ENCODE results near the gene PDP2.
"Not testable (repeated sequence)": the region's sequence is repeated elsewhere in the genome, so short reads cannot be mapped to it uniquely, and the experiment has no call there.

The PDP2 gene

DNA sequence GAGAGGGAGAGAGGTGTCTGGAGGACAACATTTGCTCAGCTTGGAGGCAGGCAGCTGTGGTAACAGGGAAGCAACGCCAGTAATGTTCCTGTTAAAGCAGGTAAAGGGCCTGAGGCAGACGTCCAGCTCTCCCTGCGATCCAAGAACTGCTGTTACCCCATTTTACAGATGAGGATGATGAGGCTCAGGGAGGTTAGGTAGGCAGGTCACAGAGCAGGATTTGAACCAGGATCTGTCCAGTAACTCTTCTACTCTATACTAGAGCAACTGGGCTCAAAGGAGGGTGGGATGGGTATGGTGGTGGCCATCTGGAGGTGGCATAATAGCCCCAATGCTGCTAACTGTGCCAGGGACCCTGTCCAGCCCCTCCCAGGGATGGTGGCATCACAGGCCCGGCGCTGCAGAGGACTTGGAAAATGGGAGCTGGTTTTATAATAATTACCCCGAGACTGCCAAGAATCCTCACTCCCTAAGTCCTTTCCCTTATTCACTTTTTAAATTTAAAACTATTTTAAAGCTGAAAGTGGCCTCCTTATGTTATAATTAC lies 24.1 kb upstream of the PDP2 start:
- no peak for DNase-seq

DNA sequence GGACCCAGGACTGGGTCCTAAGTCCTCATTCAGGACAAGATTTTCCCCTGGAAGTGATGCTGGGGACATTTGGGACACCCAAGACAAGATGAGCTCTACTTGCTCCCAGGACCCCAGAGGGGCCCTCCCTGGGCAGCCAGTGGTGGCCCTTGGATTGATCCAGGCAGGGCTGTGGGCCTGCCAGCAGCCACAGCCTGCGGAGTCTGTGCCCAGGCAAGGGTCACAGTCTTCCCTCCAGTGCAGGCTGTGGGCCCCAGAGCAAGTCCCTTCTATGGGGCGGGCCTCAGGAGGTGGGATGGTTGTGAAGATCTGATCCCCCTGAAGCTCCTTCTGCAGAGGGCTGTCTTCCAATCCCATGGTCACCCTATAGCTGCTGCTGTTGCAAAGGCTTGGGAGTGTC lies 23.5 kb upstream of the PDP2 start:
- no peak for DNase-seq

DNA sequence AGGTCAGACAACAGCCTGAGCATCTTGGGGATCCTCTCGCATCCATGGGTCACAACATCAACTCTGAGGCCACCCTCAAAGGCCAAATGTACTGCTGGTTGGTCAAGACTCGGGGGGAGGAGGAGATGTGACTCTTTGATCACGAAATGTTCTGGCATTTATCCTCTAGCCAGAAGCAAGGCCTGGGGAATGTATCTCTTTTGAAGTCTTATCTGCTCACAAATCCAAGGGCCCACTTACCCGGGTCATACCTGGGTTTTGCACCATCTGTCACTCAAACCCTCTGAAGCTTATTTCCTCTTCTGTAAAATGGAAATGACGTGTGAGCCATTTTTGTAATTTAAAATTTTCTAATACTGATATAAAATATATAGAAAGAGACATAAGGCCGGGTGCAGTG lies 22.9 kb upstream of the PDP2 start:
- no peak for DNase-seq

DNA sequence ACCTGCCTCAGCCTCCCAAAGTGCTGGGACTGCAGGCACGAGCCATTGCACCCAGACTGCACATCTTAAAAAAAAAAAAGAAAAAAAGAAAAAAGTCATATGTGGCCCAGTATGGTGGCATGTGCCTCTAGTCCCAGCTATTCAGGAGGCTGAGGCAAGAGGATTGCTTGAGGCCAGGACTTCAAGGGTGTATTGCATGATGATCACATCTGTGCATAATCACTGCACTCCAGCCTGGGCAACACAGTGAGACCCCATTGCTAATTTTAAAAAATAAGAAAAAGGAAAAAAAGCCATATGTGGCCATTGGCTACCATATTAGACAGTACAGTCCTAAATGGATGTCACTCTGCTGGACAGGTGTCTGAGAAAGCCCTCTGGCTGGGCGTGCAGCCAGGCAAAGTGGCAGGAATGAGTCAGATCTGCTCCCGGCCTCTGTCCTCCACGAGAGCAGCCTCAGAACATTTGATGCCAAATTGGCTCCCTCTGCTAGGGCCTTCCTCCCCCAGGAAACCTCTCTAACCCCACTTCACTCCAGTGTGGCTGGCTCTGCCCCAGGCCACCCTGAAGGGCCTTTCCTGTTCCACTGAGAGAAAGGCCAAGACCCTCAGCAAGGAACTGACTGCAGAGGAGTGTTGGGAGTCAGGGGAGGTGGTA lies 21.4 kb upstream of the PDP2 start:
- no peak for DNase-seq

DNA sequence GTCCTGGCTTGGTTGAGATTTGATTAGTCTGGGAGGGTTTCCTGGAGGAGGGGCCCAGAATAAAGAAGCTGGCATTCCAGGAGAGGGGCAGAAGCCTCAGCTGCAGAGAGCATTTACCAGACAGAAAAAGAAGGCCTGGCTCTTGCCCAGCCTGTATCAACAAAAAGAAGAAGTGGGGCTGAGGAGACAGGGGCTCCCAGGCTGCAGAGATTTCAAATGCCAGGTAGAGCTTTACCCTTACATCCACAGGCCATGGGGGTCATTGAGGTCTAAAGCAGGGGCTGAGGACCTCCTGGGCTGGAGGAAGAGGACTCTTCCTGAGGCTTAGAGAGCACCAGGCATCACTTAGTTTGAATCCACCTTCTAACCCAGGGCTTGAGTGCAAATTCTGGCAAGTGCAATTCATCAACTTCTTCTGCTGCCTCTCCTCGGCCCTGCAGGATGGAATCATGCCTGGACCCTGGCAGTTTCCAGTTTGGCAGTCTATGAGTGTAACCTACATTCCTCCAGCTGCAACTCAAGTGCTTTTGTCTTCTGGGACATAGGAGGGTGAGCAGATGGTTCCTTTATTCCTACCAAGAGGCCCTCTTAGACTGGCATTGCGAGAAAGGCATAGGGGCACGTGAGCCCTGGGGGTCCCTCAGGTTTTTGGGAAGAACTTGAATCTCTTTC lies 20.8 kb upstream of the PDP2 start:
- DNase-seq: no peak

DNA sequence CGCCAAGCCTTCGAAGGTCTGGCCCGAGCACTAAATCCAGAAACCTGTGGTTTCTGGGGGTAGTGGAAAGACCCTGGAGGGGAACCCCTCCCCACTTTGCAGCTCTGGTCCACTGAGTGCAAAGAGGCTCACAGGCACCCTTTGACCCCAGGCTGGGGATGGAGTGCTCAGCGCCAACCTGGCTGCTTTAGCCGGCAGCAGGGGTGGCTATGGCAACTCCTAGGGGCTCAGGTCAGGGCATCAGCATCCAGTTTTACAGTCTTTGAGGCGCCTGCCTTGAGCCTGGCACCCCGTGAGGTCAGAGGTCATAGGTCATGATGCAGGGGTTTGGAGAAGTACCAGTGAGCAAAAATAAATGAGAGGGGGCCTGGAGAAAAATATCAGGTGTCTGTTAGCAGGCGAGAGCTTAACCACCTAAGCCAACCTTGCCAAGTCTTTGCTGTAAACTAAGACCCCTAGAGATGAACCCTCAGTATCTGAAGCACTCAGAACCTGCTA lies 18.2 kb upstream of the PDP2 start:
- DNase-seq: no peak

DNA sequence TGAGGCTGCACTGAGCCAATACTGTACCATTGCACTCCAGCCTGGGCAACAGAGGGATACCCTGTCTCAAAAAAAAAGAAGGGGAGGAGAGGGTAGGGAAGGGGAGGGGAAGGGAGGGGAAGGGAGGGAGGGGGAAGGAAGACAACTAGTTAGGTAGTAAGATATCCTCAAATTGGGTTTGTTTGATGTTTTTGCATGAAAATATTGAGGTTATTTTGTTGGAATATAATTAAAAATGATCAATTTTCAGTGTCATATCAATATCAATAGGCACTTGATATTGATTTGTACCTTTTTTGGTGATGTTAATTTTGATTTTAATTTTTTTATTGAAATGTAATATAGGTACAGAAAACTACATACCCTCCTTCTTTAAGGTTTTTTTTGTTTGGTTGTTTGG lies 16.6 kb upstream of the PDP2 start:
- no peak for DNase-seq

DNA sequence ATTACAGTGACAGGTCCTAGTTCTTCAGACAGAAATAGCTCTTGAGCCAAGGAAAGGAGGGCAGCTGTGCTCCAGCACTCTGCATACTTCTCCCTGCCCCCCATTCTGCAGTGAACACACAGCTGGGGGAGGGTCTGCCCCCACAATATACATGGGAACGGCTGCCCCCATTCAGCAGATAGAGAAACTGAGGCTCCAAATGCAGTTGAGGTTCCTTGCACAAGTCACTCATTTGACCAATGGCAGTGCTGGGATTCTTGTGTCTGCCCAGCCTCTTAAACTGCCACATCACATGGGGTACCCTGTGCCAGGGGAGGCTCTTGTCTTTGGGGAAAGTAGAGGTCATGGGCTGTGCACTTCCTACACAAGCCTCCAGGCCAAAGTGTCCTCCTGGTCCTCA lies 10.9 kb upstream of the PDP2 start:
- DNase-seq: no peak

DNA sequence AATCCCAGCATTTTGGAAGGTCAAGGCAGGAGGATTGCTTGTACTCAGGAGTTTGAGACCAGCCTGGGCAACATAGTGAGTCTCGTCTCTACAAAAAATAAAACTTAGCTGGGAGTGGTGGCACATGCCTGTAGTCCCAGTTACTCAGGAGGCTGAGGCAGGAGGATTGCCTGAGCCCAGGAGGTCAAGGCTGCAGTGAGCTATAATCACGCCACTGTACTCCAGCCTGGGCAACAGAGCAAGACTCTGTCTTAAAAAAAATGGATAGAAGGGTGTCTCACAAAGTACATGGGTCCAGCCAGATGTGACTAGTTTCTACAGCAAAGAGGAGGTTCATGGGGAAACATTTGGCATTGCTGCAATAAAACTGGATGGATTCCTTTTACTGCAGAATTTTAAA lies 9.0 kb upstream of the PDP2 start:
- not testable (repeated sequence) for DNase-seq

DNA sequence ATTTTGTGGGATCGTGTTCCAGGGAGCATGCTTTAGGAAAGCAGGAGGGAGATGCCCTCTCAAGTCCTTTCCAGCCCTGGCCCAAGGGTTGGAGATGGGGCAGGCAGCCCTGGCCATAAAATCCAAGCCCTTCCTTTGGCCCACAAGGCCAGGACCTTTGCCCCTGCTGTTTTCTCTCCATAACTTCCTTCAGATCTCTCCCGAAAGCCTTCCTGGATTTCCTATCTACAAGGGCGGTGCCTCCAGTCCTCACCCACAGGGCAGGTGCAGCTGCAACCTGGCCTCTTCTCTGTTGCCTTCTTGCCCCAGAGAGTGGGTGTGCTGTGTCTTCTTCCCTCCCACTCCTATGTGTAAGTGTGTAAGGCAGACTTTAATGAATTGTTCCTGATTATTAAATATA lies 8.5 kb upstream of the PDP2 start:
- DNase-seq: no peak

DNA sequence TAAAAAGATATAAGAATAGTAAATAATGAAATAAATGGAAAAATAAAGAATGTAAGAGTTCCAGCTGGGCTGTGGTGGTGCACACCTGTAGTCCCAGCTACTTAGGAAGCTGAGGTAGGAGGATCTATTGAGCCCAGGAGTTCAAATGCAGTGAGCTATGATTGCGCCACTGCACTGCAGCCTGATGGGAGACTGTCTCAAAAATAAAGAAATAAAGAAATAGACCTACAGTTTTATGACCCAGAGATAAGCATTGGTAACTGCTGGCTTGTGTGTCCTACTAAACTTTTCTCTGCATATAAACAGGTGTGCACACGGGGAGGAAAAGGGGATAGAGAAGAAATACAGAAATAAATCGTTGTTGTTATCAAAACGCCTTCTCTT lies 7.8 kb upstream of the PDP2 start:
- DNase-seq: no peak

DNA sequence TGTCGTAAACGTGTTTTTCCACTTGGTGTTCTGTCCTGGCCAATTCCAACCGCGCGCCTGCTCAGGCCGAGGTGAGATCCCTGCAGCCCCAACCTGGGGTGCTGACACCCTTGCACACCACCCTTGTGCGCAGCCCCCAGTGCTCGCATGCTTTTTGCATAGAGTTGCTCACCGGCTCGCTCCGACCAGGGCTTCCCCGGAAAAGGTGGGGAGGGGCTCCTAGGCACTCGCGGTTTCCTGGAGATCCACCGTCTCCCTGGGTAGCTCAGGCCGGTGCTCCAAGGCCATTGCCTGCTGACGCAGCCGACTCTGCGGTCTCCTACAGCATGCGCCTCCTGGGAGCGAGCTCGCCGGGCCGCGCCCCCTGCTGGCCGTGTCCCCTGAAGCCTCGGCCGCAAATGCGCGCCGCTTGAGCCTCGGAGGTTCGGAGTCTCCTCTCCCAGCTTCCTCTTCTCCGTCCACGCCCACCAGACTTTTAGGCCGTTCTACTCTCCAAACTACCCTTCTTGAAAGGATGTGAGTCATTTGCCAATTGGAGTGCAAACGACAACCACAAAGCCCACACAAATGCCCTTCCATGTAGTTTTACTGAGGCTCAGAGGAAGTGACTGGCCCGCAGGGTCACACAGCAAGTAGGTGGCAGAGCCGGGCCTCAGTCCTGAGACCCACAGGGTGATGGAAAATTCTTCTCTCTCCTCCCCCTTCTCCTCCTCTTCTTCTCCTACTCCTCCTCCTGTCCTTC lies 7.2 kb upstream of the PDP2 start:
- DNase-seq: peak; percentile 87

DNA sequence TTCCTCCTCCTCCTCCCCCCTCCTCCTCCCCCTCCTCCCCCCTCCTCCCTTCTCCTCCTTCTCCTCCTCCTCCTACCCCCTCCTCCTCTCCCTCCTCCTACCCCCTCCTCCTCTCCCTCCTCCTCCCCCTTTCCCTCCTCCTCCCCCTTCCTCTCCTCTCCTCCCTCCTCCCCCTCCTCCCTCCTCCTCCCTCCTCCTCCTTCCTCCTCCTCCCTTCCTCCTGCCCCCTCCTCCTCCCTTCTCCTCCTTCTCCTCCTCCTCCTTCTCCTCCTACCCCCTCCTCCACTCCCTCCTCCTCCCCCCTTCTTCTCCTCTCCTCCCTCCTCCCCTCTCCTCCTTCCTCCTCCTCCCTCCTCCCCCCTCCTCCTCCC lies 6.6 kb upstream of the PDP2 start:
- DNase-seq: no peak

DNA sequence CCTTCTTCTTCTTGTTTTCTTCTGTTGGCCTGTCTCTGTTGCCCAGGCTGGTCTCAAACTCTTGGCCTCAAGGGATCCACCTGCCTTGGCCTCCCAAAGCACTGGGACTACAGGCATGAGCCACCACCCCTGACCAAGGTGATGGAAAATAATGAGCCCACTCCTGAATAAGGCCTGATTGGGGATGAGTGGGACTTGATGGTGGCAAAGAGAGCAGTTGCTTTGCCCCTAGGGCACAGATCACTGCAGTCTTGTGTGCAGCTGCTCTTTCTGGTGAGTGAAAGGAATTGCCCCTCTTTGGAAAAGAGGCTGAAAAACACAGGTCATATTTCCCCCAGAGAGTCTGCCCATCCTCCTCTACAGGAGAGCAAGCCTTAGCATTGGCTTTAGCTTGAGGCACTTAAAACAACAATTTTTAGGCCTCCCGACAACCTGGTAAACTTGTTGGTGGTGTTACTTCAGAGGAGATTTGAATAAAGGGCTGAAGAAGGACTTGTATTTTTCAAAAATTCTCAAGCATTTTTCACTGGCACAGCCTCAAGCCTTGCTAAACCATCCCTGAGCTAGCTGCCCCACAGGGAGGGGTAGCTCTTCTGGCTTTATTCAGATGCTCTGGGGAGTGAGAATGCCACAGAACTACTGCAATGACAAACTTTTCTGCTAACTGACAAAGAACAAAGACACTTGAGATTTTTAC lies 6.1 kb upstream of the PDP2 start:
- no peak for DNase-seq

DNA sequence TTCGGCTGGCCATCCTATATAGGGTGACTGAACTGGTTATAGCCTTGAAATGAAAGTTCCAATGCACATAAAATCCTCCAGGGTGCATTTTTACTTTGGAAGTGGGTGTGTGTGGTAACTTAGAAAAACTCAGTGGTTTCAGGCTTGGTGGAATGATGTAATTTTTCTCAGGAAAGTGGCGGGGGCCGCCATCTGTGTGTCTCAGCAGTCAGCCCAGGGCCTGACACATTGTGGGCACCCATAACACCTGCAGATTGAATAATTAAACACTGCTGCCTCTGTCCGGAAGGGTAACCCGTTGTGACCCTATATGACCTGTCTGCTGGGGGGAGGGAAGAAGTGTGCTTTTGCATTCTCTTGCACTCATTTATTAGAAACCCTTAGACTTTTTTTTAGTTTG lies 2.2 kb upstream of the PDP2 start:
- DNase-seq: peak; percentile 46

DNA sequence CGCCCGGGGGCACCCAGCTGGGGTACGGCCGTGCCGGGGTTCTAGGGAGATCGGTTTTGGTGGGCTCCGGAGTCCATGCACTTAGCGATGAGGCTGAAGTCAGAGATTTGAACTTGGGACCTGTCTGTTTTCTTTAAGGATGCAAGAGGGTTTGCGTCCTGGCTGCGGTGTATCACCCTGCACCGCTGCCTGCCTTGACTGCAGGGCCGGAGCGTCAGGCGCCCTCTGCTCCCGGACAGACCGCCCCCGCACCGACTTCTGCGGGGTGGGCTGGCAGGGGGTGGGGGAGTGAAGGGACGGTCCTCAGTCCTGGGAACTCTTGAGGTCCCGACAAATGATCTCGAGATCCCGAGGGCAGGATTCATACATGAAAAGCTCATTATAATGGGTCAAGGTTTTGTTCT lies 701 bp downstream of the PDP2 start:
- DNase-seq: no peak

DNA sequence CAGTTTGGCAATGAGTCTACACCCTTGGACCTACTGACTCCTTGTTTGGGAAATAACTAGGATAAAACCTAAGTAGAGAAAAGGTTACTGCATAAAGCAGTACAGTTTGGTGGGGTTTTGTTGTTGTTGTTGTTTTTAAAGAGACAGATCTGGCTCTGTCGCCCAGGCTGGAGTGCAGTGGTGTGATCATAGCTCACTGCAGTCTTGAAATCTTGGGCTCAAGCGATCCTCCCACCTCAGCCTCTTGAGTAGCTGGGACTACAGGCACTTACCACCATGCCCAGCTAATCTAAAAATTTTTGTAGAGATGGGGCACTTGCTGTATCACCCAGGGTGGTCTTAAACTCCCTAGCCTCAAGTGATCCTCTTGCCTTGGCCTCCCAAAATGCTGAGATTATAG lies 1.2 kb downstream of the PDP2 start:
- no peak for DNase-seq

DNA sequence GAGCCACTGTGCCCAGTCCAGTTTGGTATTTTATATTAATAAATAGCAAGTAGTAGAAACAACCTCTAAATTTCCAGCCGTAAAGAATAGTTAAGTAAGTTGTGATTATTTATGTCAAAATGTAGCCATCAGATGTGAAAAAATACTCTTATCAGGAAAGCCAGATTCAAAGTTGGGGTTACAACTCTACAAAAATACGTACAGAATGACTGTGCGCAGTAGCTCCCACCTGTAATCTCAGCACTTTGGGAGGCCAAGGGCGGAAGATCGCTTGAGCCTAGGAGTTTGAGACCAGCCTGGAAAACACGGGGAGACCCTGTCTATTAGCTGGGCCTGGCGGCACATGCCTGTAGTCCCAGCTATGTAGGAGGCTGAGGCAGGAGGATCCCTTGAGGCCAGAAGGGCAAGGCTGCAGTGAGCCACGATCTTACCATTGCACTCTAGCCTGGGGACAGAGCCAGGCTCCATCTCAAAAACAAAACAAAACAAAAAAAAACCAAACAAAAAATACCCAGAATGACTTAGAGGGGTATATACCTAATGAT lies 1.7 kb downstream of the PDP2 start:
- no peak for DNase-seq

DNA sequence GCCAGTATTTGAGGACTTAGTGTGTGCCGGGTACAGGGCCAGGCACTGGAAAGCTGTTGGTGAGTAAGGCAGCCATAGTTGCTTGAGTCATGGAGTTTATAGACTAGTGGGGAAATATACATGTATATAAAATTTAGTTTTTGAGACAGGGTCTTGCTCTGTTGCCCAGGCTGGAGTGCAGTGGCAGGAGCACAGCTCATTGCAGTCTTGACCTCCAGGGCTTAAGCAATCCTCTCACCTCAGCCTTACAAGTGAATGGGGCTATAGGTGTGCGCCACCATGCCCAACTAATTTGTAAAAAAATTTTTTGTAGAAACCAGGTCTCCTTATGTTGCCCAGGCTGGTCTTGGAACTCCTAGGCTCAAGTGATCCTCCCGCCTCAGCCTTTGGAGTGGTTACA lies 2.4 kb downstream of the PDP2 start:
- DNase-seq: no peak

DNA sequence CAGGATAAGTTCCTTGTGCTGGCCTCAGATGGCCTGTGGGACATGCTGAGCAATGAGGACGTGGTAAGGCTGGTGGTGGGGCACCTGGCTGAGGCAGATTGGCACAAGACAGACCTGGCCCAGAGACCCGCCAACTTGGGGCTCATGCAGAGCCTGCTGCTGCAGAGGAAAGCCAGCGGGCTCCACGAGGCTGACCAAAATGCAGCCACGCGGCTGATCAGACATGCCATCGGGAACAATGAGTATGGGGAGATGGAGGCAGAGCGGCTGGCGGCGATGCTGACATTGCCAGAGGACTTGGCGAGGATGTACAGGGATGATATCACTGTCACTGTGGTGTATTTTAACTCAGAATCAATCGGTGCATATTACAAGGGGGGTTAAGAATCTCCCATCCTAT lies 5.2 kb downstream of the PDP2 start:
- no peak for DNase-seq

DNA sequence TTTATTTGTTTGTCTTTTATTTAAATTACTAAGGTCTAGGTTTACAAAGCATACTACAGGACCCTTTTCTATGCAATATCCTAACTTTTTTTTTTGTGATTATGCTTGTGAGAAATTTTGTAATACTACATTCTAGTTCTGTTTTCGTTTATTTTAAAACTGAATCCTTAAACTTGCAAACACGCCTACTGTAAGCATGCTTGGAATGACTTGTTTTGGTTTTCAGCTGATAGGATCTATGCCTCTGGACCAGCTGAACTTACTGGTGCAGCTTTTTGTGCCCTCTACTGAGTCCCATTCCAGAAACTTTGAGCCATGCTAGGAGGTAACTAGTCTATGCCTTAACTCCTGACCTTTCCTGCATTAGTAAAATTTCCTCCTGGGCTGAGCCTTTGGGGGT lies 6.0 kb downstream of the PDP2 start:
- DNase-seq: no peak

DNA sequence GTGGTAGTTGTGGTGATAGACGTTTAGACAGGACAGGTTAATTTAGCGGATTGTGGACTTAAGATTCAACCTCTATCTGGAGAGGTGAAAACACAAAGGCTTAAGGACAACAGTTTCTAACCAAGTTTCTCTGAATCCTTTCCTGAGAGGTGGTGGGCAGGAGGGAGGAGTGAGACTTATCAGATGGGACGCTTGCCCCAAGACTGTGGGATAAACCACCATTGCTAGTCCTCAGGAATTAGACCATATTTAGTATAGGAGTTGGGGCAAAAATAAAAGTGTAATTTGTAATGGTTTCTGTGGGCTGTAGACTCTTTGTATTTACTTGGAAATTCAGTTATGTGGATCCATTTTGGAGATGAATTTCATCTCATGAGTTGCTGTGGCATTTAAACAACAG lies 6.6 kb downstream of the PDP2 start:
- no peak for DNase-seq

All from stimulated activated CD4-positive, alpha-beta T cell treated with anti-CD3 and anti-CD28 coated beads, Interleukin-12 subunit alpha, Interleukin-12 subunit beta, amount 100 ng/mL, for 4 hours (primary cell).